HG02938 (cell line): ENCODE measurements around the gene IFITM5.
"Not testable (repeated sequence)": the region's sequence is repeated elsewhere in the genome, so short reads cannot be mapped to it uniquely, and the experiment has no call there.

ENCODE experiments used
- ATAC-seq: cut with Tn5 transposase; IDR thresholded peaks from one replicate; pipeline ENCODE4 v1.9.1; 2021; ENCODE audit warnings: mild to moderate bottlenecking, moderate library complexity; ENCODE audit not compliant: unreplicated experiment

IFITM5 gene

DNA sequence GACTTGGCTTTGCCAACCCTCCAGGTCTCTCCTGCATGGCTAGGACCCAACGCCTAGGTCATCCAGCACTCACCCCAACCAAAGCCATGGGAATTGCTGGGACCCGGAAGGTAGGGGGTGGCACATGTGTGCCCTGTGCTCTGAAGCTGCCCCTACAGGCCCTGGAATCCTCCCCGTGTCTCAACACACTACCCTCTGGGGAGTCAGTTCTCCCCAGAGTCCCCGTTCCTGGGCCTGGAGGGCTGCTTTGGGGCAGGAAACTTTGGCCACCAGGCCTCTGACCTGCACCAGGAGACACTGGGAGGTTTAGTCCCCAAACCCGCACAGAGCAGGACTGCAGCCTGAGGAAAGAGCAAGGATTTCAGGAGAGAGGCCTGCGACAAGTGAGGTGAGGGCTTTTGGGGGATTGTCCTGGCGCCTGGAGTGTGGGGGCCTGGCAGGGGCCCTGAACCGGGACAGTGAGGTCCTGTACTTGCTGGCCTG lies 14.0 kb upstream of the IFITM5 start:
- no peak for ATAC-seq

DNA sequence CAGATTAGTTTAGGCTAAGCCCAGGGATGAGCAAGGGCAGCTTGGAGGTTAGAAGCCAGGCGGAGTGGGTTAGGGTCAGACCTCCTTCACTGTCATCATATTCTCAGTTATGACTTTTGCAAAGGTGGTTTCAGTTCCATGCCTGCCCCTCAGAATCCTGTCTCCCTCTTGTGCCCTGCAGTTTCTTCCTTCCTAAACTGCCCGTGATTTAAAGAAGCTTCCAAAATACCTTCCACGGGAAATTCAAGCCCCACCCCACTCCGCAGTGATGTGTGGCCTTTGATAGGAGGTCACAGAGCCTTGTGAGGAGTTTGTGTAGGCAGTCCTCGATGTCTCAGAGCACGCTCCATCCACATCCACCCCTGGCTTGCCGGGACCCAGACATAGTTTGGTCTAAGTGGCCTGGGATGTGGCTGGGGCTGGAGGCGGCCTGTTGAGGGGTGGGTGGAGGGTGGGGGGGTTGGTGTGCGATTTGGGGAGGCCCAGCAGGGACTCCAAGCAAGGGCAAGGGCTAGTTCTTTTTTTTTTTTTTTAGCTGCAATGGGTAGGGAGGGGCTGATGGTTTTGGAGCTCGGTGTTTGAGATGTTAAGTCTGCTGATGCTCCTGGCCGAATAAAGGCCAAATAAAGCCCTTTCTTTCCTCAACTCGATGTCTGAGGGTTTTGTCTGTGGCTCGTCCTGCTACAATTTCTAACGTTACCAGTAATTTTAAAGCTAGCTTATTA lies 12.9 kb upstream of the IFITM5 start:
- ATAC-seq: no peak

DNA sequence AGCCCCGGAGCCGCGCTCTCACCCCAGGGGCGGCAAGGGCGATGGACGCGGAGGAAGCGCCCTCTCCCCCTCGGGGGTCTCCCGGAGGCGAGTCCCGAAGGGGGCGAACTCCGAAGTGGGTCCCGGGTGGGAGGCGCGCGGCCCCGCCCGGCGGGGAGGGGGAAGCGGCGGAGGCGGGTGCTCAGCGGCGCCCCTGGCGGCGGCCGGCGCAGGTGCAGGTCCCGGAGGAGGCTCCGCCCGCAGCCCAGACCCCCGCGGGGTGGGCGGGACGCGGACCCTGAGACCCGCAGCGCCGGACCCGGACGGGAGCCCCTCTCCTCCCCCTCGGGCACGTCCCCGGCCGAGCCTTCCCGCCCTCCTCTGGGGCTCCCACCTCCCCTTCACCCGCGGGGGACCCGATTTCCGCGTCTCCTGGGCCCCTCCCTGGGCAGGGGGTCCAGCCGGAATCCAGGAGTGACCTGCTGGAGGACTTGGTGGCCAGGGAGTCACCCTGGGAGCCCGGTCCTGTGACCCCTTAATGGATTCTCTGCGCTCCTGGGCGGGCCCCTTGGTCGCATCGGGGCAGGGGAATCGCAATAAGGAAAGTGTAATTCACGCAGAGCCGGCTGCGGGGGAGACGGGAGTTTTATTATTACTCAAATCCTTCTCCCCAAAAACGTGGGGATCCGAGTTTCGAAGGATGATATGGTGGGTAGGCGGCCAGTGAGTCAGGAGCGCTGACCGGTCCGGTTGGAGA lies 11.9 kb upstream of the IFITM5 start:
- not testable (repeated sequence) for ATAC-seq

DNA sequence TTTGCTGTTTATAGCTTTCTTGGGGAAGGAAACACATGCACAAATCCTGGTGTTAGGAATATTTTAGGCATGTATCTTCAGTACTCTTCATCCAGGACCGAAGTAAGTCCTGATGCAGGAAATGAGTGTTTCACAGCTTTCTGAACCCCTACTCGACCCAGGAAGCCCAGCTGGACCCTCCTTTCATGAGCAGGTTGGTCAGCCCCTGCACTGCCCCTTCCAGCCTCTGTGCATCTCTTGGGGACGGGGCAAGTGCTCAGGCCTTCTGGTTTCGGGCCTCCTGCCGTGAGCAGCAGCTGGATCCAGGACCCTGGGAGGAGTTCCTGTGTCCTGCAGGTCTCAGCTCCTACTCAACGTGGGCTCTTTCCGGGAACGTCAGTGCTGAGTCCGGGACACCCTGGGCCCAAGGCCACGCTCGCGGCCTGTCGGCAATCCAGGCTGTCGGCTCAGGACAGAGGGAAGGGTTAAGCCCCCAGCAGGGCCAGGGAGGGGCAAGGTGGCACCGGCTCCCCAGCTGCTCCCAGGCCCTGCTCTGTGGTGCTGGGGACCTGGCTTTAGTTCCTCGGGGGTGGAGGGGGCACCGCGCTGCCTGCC lies 10.8 kb upstream of the IFITM5 start:
- not testable (repeated sequence) for ATAC-seq

DNA sequence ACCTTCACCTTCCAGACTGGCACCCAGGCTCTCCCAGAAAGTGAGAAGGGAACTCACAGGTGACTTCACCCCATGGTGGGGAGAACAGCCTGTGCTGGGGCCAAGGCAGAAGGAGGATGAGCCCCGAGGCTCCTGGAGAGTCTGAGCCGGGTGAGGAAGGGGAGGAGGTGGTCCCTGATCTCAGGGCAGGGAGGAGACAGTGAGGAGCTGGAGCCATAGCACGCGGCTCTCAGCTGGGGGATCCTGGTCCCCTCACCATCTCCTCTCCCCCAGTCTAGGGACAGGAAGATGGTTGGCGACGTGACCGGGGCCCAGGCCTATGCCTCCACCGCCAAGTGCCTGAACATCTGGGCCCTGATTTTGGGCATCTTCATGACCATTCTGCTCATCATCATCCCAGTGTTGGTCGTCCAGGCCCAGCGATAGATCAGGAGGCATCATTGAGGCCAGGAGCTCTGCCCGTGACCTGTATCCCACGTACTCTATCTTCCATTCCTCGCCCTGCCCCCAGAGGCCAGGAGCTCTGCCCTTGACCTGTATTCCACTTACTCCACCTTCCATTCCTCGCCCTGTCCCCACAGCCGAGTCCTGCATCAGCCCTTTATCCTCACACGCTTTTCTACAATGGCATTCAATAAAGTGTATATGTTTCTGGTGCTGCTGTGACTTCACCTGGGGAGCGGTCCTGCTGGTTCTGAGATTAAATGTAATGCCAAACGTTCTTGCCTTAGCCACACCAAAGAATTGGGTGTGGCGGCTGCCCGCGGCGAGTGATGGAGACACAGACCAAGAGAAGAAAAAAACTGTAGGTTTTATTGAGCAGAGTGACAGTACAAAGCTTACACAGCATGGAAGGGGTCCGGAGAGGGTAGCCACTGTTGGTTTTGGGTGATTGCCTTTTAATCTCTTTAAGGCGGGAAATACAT lies 9.7 kb upstream of the IFITM5 start:
- ATAC-seq: not testable (repeated sequence)

DNA sequence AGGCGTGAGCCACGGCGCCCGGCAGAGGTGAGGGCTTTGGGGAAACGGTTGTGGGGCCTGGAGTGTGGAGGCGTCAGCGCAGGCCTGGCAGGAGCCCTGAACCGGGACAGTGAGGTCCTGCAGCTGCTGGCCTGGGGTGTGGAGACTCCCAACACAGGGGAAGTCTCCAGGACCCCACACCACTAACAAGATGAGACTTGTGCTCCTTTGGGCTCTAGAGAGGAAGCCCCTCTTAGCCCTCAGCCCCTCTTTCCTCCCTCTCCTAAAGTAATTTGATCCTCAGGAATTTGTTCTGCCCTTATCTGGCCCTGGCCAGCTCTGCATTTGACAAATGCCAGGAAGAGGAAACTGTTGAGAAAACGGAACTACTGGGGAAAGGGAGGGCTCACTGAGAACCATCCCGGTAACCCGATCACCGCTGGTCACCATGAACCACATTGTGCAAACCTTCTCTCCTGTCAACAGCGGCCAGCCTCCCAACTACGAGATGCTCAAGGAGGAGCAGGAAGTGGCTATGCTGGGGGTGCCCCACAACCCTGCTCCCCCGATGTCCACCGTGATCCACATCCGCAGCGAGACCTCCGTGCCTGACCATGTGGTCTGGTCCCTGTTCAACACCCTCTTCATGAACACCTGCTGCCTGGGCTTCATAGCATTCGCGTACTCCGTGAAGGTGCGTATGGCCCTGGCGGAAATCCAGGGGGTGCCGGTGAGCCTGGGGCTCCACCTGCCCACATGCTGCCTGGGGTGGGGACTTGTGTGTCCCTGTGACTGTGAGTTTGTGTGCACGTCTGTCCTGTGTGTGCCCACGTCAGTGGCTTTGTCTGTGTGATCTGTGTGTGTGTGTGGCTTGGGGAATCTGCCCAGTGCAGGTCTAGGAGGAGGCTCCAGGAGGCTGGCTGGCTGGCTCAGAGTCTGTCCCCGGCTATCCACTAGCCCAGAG lies 8.7 kb upstream of the IFITM5 start, which contains the start of gene IFITM2:
Gene IFITM2 (plus strand): TSS at position 51 of the 943 bp plus-strand sequence. CDS start 377 bp downstream, at position 428.
- not testable (repeated sequence) for ATAC-seq

DNA sequence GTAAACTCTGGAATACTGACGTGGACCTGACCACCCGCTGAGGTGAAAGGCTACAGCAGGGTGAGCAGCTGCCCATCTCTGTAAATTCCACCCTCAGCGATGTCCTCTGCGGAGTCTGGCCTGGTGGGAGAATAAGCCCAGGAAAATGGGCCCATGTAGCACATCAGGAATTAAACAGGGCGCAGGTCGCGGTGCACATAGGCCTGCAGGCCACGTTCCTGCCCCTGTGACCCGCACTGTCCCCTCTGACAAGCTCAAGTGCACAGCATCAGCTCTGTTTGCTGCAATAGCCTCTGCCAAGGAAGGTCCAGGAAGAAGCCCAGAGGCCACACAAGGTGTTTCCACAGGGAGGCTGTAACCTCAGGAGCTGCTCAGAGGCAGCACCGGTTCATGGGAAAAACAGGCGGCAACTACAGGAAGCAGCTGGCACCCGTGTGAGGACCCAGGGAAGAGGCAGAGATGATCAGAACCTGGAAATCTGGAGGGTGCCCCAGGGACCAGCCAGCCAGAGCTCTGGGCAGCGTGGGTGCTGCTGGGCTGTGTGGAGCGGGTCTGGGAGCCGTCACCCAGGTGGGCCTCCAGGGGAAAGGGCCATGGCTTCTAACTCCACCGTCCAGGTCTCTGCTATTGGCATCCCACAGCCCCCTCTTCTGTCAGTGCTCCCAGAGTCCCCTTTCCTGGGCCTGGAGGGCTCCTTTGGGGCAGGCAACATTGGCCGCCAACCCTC lies 7.5 kb upstream of the IFITM5 start:
- ATAC-seq: no peak

DNA sequence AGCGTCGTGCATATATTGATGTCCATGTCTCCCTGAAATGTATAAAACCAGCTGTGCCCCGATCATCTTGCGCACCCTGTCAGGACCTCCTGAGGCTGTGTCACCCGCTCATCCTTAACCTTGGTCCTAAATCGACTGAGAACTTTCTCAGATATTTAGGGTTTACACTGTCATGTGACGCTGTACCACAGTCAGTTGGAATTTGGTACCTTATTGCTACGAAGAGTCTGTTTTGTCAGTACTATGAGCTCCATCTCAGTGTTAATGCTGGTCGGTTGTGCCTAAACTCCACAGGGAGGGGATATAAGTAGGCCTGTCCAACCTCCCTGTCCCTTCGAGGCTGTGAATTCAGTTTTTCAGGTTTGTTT lies 6.5 kb upstream of the IFITM5 start:
- ATAC-seq: no peak

DNA sequence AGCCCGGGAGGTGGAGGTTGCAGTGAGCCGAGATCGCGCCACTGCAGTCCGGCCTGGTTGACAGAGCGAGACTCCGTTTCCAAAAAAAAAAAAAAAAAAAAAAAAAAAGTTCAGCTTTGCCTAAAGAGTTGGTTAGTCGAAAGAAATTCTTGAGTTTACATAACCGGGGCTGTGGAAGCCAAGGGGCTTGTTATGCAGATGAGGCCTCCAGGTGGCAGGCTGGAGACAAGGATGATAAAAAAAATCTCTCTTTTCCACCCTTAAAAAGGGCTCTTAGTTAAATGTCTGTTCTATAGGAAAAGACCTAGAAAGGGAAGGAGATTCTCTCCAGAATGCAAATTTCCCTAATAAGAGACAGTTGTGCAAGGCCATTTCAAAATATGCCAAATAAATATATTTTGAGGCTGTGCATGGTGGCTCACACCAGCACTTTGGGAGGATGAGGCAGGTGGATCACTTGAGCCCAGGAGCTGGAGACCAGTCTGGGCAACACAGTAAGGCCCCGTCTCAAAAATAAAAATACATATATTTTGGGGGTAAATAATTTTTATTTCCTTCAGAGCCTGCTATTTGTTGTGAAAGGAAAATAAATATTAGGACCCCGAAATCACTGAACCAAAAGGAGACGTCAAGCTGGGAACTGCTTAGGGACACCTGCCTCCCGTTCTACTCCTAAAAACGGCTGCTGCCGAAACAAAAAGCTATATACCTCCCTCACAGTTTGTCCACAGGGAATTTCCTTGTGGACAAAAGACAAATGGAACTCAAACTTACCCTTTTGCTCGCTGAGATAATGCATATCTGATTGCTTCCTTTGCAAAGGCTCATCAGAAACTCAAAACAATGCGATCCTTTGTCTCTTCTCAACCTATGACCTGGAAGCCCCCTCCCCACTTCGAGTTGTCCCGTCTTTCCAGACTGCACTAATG lies 5.9 kb upstream of the IFITM5 start:
- ATAC-seq: no peak

DNA sequence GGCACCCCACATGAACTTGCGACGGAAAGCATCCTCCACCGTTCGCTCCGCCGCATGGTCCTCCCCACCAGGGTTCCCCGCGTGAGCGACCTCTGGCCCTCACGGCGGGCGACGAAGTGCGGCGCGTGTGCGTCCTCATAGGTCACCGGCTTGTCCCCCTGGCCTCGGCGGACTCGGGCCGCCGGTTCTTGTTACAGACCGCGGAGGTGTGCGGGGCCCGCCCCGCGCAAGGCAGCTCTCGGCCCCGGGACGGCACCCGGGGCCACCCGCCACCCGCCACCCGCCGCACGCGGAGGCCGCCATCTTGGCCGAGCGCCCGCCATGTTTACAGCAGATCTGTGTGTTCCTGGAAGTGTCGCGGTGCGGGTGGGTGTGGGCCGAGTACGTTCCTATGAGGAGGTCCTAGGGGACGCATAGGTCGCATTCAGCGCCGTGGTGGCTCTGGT lies 4.8 kb upstream of the IFITM5 start:
- no peak for ATAC-seq

DNA sequence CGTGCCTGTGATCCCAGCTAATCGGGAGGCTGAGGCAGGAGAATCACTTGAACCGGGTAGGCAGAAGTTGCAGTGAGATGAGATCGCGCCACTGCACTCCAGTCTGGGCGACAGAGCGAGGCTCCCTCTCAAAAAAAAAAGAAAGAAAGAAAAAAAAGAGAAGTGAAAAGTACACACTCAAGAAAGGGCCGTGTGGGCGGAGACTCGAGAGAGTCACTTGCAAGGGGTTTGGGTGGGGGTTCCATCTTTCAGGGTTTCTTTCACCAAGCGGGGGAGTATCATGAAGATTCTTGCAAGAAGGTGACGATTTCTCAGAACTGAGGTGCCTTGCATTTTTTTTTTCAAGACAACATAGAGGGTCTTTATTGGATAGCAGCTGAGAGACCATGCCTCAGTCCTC lies 4.0 kb upstream of the IFITM5 start:
- ATAC-seq: no peak

DNA sequence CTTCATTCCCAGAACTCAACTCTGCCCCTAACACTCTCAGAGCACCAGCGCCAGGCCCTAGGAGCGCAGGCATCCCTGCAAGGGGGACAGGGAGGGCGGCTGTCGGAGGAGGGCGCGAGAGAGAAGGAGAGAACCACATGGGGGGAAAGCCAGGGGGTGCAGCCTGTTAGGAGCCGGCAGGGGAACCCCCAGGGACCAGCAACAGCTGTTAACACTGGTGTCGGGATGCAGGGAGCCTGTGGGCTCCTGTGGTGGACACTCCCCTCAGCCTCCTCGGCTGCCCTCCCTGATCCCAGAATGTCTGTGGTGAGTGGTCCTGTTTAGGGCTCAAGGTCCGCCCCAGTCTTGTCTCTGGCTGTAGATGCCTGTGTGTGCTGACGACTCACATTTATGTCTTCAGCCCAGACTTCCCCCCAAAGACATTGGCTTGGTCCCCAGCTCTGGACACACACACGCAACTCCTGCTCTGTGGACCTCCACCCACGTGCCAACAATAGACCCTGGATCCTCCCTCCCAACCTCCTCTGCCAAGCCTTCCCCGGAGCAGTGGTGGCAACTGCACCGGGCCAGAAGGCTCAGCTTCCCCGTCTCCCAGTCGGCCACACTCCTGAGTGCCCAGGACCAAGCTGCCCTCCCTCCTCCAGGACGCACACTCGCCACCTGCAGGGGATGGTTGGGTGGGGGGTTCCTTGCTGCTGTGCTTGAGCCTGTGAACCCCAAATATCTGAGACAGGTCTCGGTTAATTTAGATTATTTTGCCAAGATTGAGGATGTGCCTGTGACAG lies 817 bp upstream of the IFITM5 start:
- ATAC-seq: no peak

DNA sequence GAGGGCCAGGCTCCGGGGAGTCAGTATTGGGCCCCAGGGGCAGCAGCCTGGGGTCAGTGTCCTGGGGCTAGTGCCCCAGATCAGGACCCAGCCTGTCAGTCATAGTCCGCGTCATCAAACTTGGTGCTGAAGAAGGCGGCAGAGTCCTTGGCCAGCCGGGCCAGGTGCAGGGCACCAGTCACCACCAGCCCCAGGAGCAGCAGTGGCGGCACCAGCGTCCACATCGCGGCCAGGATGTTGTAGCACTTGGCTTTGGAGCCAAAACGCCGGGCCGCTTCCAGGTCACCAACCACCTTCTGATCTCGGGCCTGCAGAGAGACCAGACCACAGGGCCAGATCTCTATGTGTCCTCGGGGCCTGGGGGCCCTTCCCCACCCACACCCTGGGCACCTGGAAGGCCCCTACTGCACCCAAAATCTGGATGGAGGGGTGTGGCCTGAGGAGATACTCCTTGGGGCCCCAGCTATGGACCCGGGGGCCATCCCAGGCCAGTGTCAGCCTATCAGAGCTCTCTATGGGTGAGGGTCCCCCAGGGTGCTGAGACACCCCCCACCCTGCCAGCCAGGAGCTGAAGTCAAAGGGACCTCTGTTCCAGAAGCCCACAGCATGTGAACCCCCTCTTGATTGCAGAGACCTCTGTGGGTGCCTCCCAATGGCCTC lies 790 bp downstream of the IFITM5 start:
- no peak for ATAC-seq

DNA sequence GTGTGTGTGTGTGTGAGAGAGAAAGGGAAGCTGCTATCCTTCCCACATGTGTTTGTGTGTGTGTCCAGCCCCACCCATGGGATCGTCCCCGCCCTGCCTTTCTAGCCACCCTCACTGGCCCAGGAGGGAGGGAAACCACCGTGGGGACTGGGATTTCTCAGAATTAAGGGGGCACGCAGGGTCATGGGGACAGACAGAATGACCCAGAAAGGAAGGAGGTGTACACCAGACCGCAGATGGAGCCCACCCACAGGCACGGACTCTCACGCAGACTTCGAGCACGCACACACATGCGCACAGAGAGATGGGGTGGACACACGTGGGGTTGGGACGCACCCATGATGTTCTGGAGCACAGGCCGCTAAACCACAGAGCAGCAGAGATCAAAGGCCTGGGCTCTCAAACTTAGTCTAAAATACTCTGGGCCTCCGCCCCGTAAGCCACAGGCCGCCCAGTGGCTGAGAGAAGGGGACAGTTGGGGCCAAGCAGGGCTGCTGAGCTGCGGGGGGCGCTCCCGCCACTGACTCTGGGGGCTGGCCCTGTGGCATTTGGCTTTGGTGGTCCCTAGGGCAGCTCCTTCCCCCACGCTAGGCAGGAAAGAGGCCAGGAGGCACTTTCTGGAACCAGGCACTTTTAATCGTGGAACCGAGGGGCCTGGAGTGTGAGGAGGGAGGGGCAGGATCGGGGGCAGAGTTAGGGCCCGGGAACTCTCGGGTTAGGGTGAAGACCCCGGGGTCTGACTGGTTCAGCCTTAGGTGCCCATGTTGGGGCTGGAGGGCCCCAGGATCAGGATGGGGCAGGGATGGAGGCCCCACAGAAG lies 1.5 kb downstream of the IFITM5 start:
- ATAC-seq: no peak

DNA sequence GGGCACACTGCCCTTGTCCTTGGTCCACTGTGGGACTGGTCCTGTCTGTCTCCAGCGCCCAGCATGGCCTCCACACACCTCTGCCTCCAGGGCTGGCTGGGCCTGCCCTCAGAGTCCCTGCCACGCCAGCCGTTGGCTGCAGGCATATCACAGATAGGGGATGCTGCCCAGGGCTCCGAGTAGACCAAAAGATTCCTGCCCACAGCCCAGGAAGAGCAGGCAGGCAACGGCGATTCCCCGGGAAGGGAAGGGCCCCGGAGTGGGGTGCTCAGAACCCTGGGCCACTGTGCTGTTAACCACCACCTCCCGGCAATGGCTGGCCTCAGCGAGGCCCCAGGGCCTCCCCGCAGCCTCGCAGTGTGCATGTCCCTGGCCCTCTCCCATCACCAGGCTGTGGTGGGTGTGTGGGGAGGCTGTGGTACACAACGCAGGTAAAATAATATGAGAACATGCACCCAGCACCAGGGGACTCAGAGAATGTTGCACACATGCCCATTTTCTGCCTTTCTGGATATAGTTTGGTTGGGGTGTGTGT lies 2.2 kb downstream of the IFITM5 start:
- no peak for ATAC-seq
